HG03039 (cell line): Measurements from ENCODE around the gene SLC7A5.
"Not testable (repeated sequence)": the region's sequence is repeated elsewhere in the genome, so short reads cannot be mapped to it uniquely, and the experiment has no call there.

ENCODE experiments used
- ATAC-seq: cut with Tn5 transposase; IDR thresholded peaks from one replicate; pipeline ENCODE4 v1.9.1; 2021; ENCODE audit warnings: mild to moderate bottlenecking, moderate library complexity; ENCODE audit not compliant: unreplicated experiment

SLC7A5 gene

GRCh38 chr16:87824016-87824990 is 45.0 kb downstream of the SLC7A5 start:
- no peak for ATAC-seq

- ATAC-seq = no peak
Measured at GRCh38 chr16:87823181-87823929, 46.0 kb downstream of the SLC7A5 start.

- no peak for ATAC-seq
Measured at GRCh38 chr16:87822108-87822970, 47.0 kb downstream of the SLC7A5 start.

GRCh38 chr16:87821376-87822107 is 47.8 kb downstream of the SLC7A5 start:
- no peak for ATAC-seq

GRCh38 chr16:87819983-87820382 is 49.3 kb downstream of the SLC7A5 start:
- no peak for ATAC-seq

- ATAC-seq = no peak
Measured at GRCh38 chr16:87819282-87819681, 50.0 kb downstream of the SLC7A5 start.

- no peak for ATAC-seq
Measured at GRCh38 chr16:87818533-87819161, 50.7 kb downstream of the SLC7A5 start.

GRCh38 chr16:87817910-87818309 is 51.4 kb downstream of the SLC7A5 start:
- no peak for ATAC-seq

- not testable (repeated sequence) for ATAC-seq
Measured at GRCh38 chr16:87817370-87817769, 51.9 kb downstream of the SLC7A5 start.

- ATAC-seq = no peak
Measured at GRCh38 chr16:87816507-87817100, 52.7 kb downstream of the SLC7A5 start.

GRCh38 chr16:87815567-87815966 is 53.7 kb downstream of the SLC7A5 start:
- ATAC-seq = no peak

GRCh38 chr16:87812200-87812656 is 57.1 kb downstream of the SLC7A5 start:
- ATAC-seq = no peak

- not testable (repeated sequence) for ATAC-seq
Measured at GRCh38 chr16:87811454-87811853, 57.9 kb downstream of the SLC7A5 start.

- peak; percentile 53 for ATAC-seq
Measured at GRCh38 chr16:87809150-87809902, 60.0 kb downstream of the SLC7A5 start.

GRCh38 chr16:87808108-87808507 is 61.2 kb downstream of the SLC7A5 start:
- ATAC-seq = no peak

- ATAC-seq = no peak
Measured at GRCh38 chr16:87806641-87807546, 62.4 kb downstream of the SLC7A5 start.

GRCh38 chr16:87806261-87806640 is 63.1 kb downstream of the SLC7A5 start:
- no peak for ATAC-seq

GRCh38 chr16:87803385-87803784 is 65.9 kb downstream of the SLC7A5 start:
- no peak for ATAC-seq
